ENCODE results near the gene SAGE1.

Gene SAGE1

DNA sequence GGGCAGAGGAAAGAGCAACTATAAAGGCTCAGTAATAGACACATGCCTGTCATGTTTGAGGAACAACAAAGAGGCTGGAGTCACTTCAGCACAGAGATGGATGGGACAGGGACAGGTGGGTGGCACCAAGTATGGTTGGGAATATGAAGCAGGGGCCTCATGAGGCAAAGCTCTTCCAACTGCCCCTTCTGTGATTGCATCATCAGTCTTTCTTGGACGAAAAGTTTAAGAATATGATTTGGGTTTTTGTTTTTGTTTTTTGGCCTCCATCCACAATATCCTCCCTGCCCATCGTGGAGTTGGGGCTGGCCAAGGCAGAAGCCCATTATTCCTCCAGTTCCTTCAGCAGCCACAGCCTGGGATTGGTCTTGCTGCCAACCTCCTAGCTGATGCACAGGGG lies 34.4 kb downstream of the SAGE1 start:
- TF ChIP-seq POLR2AphosphoS5 (IDR thresholded peaks at IDR 0.05; ENCODE audit: low read depth, low read length) (no peak), TAF1 (IDR thresholded peaks at IDR 0.05; ENCODE audit: borderline replicate concordance, low read depth, low read length) (no peak), POLR2A (IDR thresholded peaks at IDR 0.05; ENCODE audit: low read depth, low read length) (no peak)
- no peak for FAIRE-seq
- no peak for DNase-seq (ENCODE audit: insufficient read length)

DNA sequence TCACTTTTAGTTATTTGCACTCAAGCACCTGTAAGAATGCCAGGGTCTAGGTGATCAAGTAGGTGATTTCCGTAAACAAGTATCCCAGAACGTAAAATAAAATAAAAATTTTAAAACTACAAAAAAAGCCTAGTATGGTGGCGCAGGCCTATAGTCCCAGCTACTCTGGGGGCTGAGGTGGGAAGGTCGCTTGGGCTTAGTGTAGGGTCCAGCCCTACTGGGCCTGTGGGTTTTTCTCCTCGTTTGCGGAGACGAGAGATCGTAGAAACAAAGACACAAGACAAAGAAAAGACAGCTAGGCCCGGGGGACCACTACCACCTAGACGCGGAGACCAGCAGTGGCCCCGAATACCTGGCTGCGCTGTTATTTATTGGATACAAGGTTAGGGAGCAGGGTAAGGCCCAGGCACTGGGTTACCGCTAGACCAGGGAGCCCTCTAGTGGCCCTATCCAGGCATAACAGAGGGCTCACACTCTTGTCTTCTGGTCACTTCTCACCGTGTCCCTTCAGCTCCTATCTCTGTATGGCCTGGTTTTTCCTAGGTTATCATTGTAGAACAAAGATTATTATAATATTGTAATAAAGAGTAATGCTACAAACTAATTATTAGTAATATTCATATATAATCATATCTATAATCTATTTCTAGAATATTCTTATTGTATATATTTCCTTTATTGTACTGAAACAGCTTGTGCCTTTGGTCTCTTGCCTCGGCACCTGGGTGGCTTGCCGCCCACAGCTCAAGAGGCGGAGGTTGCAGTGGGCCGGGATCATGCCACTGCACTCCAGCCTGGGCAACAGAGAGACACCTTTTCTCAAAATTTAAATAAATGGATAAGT lies 38.4 kb downstream of the SAGE1 start:
- TF ChIP-seq TAF1 (IDR thresholded peaks at IDR 0.05; ENCODE audit: borderline replicate concordance, low read depth, low read length) (no peak), POLR2A (IDR thresholded peaks at IDR 0.05; ENCODE audit: low read depth, low read length) (no peak), POLR2AphosphoS5 (IDR thresholded peaks at IDR 0.05; ENCODE audit: low read depth, low read length) (no peak)
- FAIRE-seq (no peak), DNase-seq (ENCODE audit: insufficient read length) (no peak)

- DNase-seq (ENCODE audit: insufficient read length) (no peak), FAIRE-seq (no peak)
- TF ChIP-seq TAF1 (IDR thresholded peaks at IDR 0.05; ENCODE audit: borderline replicate concordance, low read depth, low read length) (no peak), POLR2AphosphoS5 (IDR thresholded peaks at IDR 0.05; ENCODE audit: low read depth, low read length) (no peak), POLR2A (IDR thresholded peaks at IDR 0.05; ENCODE audit: low read depth, low read length) (no peak)
Observed at GRCh38 chrX:135944486-135944885, 51.0 kb downstream of the SAGE1 start.

GRCh38 chrX:135951291-135951690 lies 57.8 kb downstream of the SAGE1 start:
- FAIRE-seq = no peak
- DNase-seq (ENCODE audit: insufficient read length) = no peak
- no peak for TF ChIP-seq TAF1 (IDR thresholded peaks at IDR 0.05; ENCODE audit: borderline replicate concordance, low read depth, low read length)
- TF ChIP-seq POLR2A (IDR thresholded peaks at IDR 0.05; ENCODE audit: low read depth, low read length) = no peak
- no peak for TF ChIP-seq POLR2AphosphoS5 (IDR thresholded peaks at IDR 0.05; ENCODE audit: low read depth, low read length)

Measured in GM12892 (cell line).